ENCODE data around the gene RNU6-1. TPM values are rescaled to one million over a fixed set of nuclear protein-coding genes. Genes with fewer than 3 reads are reported as not detected.

The RNU6-1 gene
- total RNA-seq, 1 experiment from 2014 or later = not detected

DNA sequence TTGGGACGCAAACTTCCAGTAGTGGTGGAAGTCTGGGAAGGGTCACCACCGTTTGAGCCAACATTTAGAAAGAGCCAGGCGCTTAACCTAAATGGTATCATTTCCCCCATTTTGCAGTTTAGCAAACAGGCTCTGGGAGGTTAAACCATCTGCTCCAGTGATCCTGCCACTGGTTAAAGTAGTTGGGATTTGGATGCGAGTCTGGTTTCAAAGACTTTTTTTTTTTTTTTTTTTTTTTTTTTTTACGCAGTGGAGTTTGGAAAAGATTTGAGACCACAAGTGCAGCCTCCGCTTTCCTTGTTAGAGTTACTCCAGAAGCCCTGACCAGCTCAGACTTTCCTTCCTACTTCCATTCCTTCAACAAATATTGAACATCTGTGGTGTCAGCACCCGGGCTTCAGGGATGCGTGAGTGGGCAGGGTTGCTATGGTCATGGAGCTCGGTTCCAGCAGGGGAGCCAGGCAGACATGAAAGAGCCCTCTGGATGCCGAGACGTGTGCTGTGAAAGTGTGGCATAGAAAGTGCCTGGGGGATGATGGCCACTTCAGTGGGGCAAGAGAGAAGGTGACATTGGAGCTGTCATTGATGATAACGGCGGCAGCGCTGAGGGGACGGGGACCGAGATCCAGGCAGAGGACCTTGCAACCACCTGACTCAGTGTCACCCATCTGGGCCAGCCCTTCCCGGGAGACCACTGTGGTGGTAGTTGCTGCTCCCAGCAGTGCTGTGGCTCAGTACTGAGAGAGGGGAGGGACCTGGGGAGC lies 1.1 kb upstream of the RNU6-1 start (continued):
- TF ChIP-seq, protein P1, sequence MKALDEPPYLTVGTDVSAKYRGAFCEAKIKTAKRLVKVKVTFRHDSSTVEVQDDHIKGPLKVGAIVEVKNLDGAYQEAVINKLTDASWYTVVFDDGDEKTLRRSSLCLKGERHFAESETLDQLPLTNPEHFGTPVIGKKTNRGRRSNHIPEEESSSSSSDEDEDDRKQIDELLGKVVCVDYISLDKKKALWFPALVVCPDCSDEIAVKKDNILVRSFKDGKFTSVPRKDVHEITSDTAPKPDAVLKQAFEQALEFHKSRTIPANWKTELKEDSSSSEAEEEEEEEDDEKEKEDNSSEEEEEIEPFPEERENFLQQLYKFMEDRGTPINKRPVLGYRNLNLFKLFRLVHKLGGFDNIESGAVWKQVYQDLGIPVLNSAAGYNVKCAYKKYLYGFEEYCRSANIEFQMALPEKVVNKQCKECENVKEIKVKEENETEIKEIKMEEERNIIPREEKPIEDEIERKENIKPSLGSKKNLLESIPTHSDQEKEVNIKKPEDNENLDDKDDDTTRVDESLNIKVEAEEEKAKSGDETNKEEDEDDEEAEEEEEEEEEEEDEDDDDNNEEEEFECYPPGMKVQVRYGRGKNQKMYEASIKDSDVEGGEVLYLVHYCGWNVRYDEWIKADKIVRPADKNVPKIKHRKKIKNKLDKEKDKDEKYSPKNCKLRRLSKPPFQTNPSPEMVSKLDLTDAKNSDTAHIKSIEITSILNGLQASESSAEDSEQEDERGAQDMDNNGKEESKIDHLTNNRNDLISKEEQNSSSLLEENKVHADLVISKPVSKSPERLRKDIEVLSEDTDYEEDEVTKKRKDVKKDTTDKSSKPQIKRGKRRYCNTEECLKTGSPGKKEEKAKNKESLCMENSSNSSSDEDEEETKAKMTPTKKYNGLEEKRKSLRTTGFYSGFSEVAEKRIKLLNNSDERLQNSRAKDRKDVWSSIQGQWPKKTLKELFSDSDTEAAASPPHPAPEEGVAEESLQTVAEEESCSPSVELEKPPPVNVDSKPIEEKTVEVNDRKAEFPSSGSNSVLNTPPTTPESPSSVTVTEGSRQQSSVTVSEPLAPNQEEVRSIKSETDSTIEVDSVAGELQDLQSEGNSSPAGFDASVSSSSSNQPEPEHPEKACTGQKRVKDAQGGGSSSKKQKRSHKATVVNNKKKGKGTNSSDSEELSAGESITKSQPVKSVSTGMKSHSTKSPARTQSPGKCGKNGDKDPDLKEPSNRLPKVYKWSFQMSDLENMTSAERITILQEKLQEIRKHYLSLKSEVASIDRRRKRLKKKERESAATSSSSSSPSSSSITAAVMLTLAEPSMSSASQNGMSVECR (CRISPR knock-in tag; IDR thresholded peaks at IDR 0.05; ENCODE audit: borderline replicate concordance) = no peak
- no peak for TF ChIP-seq GABPB1 (CRISPR knock-in tag; IDR thresholded peaks at IDR 0.05)
- TF ChIP-seq, protein P2, sequence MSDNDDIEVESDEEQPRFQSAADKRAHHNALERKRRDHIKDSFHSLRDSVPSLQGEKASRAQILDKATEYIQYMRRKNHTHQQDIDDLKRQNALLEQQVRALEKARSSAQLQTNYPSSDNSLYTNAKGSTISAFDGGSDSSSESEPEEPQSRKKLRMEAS (CRISPR knock-in tag; IDR thresholded peaks at IDR 0.05) = no peak
- TF ChIP-seq HMGA2 (CRISPR knock-in tag; IDR thresholded peaks at IDR 0.05) = no peak

DNA sequence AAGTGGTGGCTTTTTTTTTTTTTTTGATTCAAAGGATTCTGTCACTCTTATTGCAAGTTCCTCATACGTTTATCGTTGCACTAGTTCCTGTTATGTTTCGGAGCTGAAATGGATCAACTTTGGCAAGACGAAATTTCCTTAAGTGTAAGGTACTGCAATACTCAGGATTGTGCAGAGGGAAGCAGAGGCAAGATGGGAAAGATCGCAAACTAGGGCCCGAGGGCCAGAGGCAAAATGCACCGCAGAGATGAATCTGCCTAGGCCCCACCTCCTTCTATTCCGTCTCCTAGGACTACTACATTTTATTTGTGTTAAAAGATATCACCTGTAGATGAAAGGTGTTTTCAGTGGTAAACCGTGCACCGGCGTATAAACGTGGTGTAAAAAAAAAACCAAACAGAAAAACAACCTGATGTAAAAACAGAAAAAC lies 331 bp downstream of the RNU6-1 start:
- Mint-ChIP-seq H3K36me3 (peaks cover 2% of the 10 kb centered on the region; the same call in 1 of the 2 replicates), H3K9me3 (no peaks in the 10 kb centered on the region), H3K27ac (peak overlapping the region; percentile 97), H3K4me1 (peaks cover 57% of the 10 kb centered on the region), H3K27me3 (ENCODE audit: low read depth) (peaks cover 64% of the 10 kb centered on the region), H3K4me3 (peak overlapping the region; percentile 90)
- CTCF ChIA-PET = interaction anchor here (0.5 to 1.2 kb wide), 5 partner anchors 24 to 665 kb away, joined by 3 to 6 read pairs (median 4); no protein-coding TSS in a partner anchor
- no peak for DNase-seq (ENCODE audit: low spot score)
- peak; percentile 7 for ATAC-seq
- POLR2A ChIA-PET = no interaction called here
- TF ChIP-seq, protein P3, sequence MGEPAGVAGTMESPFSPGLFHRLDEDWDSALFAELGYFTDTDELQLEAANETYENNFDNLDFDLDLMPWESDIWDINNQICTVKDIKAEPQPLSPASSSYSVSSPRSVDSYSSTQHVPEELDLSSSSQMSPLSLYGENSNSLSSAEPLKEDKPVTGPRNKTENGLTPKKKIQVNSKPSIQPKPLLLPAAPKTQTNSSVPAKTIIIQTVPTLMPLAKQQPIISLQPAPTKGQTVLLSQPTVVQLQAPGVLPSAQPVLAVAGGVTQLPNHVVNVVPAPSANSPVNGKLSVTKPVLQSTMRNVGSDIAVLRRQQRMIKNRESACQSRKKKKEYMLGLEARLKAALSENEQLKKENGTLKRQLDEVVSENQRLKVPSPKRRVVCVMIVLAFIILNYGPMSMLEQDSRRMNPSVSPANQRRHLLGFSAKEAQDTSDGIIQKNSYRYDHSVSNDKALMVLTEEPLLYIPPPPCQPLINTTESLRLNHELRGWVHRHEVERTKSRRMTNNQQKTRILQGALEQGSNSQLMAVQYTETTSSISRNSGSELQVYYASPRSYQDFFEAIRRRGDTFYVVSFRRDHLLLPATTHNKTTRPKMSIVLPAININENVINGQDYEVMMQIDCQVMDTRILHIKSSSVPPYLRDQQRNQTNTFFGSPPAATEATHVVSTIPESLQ (CRISPR knock-in tag; IDR thresholded peaks at IDR 0.05) = no peak
- TF ChIP-seq, protein P1 (CRISPR knock-in tag; IDR thresholded peaks at IDR 0.05; ENCODE audit: borderline replicate concordance) = no peak
- TF ChIP-seq, protein P4, sequence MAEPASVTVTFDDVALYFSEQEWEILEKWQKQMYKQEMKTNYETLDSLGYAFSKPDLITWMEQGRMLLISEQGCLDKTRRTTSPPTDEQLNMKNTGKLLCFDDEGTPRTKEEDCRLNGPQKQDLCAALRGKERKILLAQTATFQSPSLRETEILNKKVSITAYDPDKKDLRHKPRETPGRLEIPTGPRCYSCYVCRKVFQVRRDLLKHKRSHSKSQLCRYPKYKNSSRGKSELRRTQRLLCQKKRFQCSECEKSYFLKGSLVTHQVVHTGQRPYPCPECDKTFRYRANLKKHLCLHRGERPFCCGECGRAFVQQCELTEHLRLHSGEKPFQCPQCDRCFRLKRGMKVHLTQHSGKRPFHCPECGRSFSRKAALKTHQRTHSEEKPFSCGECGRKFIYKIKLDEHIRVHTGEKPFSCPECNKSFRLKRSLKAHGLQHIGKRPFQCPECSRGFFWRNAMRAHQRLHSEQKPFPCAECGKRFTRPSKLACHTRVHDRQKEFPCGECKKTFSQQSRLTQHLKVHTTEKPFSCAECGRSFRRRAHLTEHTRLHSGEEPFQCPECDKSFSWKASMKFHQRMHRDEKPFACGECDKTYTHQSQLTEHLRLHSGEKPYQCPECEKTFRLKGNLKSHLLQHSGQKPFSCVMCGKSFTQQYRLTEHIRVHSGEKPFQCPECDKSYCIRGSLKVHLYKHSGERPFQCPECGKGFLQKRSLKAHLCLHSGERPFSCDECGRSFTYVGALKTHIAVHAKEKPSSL (CRISPR knock-in tag; conservative IDR thresholded peaks at IDR 0.05) = no peak
- no peak for TF ChIP-seq TP53 (CRISPR knock-in tag; IDR thresholded peaks at IDR 0.05)
- no peak for TF ChIP-seq CBFB (CRISPR knock-in tag; IDR thresholded peaks at IDR 0.05; ENCODE audit: low read depth)
- TF ChIP-seq, protein P5, sequence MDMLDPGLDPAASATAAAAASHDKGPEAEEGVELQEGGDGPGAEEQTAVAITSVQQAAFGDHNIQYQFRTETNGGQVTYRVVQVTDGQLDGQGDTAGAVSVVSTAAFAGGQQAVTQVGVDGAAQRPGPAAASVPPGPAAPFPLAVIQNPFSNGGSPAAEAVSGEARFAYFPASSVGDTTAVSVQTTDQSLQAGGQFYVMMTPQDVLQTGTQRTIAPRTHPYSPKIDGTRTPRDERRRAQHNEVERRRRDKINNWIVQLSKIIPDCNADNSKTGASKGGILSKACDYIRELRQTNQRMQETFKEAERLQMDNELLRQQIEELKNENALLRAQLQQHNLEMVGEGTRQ (CRISPR knock-in tag; IDR thresholded peaks at IDR 0.05) = no peak
- TF ChIP-seq, protein P6, sequence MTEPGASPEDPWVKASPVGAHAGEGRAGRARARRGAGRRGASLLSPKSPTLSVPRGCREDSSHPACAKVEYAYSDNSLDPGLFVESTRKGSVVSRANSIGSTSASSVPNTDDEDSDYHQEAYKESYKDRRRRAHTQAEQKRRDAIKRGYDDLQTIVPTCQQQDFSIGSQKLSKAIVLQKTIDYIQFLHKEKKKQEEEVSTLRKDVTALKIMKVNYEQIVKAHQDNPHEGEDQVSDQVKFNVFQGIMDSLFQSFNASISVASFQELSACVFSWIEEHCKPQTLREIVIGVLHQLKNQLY (CRISPR knock-in tag; IDR thresholded peaks at IDR 0.05) = no peak
- TF ChIP-seq, protein P7, sequence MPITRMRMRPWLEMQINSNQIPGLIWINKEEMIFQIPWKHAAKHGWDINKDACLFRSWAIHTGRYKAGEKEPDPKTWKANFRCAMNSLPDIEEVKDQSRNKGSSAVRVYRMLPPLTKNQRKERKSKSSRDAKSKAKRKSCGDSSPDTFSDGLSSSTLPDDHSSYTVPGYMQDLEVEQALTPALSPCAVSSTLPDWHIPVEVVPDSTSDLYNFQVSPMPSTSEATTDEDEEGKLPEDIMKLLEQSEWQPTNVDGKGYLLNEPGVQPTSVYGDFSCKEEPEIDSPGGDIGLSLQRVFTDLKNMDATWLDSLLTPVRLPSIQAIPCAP (CRISPR knock-in tag; IDR thresholded peaks at IDR 0.05) = no peak
- TF ChIP-seq, protein P8, sequence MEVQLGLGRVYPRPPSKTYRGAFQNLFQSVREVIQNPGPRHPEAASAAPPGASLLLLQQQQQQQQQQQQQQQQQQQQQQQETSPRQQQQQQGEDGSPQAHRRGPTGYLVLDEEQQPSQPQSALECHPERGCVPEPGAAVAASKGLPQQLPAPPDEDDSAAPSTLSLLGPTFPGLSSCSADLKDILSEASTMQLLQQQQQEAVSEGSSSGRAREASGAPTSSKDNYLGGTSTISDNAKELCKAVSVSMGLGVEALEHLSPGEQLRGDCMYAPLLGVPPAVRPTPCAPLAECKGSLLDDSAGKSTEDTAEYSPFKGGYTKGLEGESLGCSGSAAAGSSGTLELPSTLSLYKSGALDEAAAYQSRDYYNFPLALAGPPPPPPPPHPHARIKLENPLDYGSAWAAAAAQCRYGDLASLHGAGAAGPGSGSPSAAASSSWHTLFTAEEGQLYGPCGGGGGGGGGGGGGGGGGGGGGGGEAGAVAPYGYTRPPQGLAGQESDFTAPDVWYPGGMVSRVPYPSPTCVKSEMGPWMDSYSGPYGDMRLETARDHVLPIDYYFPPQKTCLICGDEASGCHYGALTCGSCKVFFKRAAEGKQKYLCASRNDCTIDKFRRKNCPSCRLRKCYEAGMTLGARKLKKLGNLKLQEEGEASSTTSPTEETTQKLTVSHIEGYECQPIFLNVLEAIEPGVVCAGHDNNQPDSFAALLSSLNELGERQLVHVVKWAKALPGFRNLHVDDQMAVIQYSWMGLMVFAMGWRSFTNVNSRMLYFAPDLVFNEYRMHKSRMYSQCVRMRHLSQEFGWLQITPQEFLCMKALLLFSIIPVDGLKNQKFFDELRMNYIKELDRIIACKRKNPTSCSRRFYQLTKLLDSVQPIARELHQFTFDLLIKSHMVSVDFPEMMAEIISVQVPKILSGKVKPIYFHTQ (CRISPR knock-in tag; IDR thresholded peaks at IDR 0.05) = no peak
- TF ChIP-seq CREB1 (CRISPR knock-in tag; IDR thresholded peaks at IDR 0.05) = no peak
- no peak for TF ChIP-seq JAZF1 (CRISPR knock-in tag; IDR thresholded peaks at IDR 0.05)
